Loucy (cell line): ENCODE results near the gene CALCA.
A peak's percentile ranks its signal among the peaks of the same experiment; 100 is the strongest.

Experiments
- H2AFZ ChIP-seq: fragments of 200-600 bp; sonication (generic); 2 replicates; pipeline ENCODE4 v1.6.0; 2016; ENCODE audit warnings: antibody characterized with exemption, mild to moderate bottlenecking, low read length, moderate library complexity
- H3F3A ChIP-seq: fragments of 200-600 bp; 2 replicates; pipeline ENCODE4 v1.6.0; 2016; ENCODE audit warnings: antibody characterized with exemption, low read depth, mild to moderate bottlenecking
- H3K27me3 ChIP-seq: fragments of 200-600 bp; sonication (generic); 2 replicates; pipeline ENCODE4 v1.6.1; 2014; ENCODE audit warnings: low read length, mild to moderate bottlenecking; ENCODE audit not compliant: insufficient read depth, poor library complexity, severe bottlenecking
- H3K36me3 ChIP-seq: fragments of 200-600 bp; sonication (generic); 2 replicates; pipeline ENCODE4 v1.6.1; 2016; ENCODE audit warnings: low read length; ENCODE audit not compliant: insufficient read depth
- H3K4me1 ChIP-seq: fragments of 200-600 bp; sonication (generic); 2 replicates; pipeline ENCODE4 v1.5.1; 2014; ENCODE audit warnings: low read length, mild to moderate bottlenecking; ENCODE audit not compliant: insufficient read depth, poor library complexity, severe bottlenecking
- H3K4me2 ChIP-seq: fragments of 200-600 bp; sonication (generic); 2 replicates; pipeline ENCODE4 v1.6.0; 2014; ENCODE audit warnings: antibody characterized with exemption, low read length, low read depth, mild to moderate bottlenecking; ENCODE audit not compliant: poor library complexity, severe bottlenecking
- H3K4me3 ChIP-seq: fragments of 200-600 bp; sonication (generic); 2 replicates; pipeline ENCODE4 v1.5.1; 2014; ENCODE audit warnings: low read length, mild to moderate bottlenecking, mixed read lengths; ENCODE audit not compliant: poor library complexity, severe bottlenecking
- H3K79me2 ChIP-seq: fragments of 200-600 bp; sonication (generic); 2 replicates; pipeline ENCODE4 v1.6.1; 2014; ENCODE audit warnings: low read length; ENCODE audit not compliant: insufficient read depth
- H3K9ac ChIP-seq: fragments of 200-600 bp; sonication (generic); 2 replicates; pipeline ENCODE4 v1.6.0; 2014; ENCODE audit warnings: mild to moderate bottlenecking, low read depth, low read length, moderate library complexity; ENCODE audit not compliant: poor library complexity, severe bottlenecking
- H3K9me2 ChIP-seq: fragments of 200-600 bp; sonication (generic); replicated peaks from 2 replicates; pipeline ENCODE4 v1.6.1; 2016; ENCODE audit warnings: low read depth, low read length, mixed read lengths
- H3K9me3 ChIP-seq: fragments of 200-600 bp; sonication (generic); 2 replicates; pipeline ENCODE4 v1.6.1; 2014; ENCODE audit warnings: mild to moderate bottlenecking, antibody characterized with exemption, low read length, low read depth; ENCODE audit not compliant: insufficient read depth
- H4K20me1 ChIP-seq: fragments of 200-600 bp; sonication (generic); 2 replicates; pipeline ENCODE4 v1.6.0; 2014; ENCODE audit warnings: antibody characterized with exemption, low read length, mild to moderate bottlenecking; ENCODE audit not compliant: insufficient read depth, poor library complexity, severe bottlenecking
- CTCF ChIP-seq: fragments of 200-600 bp; sonication (generic); conservative IDR thresholded peaks from 2 replicates; pipeline ENCODE4 v1.5.1; 2014; ENCODE audit warnings: mild to moderate bottlenecking, antibody characterized with exemption, low read length
- EZH2phosphoT487 ChIP-seq: fragments of 200-600 bp; IDR thresholded peaks from 2 replicates; pipeline ENCODE4 v1.6.1; 2018; ENCODE audit warnings: antibody characterized with exemption, mild to moderate bottlenecking, moderate library complexity, borderline replicate concordance

CALCA gene

GRCh38 chr11:14974515-14975251 is 2.5 kb upstream of the CALCA start:
- Histone ChIP-seq H3K79me2 (no peaks in the 10 kb centered on the region), H3K9ac (no peak overlapping the region), H4K20me1 (no peaks in the 10 kb centered on the region), H3F3A (no peaks in the 10 kb centered on the region), H3K4me3 (no peak overlapping the region), H3K36me3 (no peaks in the 10 kb centered on the region), H3K9me3 (no peaks in the 10 kb centered on the region), H3K4me1 (no peaks in the 10 kb centered on the region), H2AFZ (no peak overlapping the region), H3K4me2 (no peak overlapping the region), H3K9me2 (no peaks in the 10 kb centered on the region), H3K27me3 (no peaks in the 10 kb centered on the region)
- peak; percentile 59 for TF ChIP-seq CTCF
- no peak for TF ChIP-seq EZH2phosphoT487

- no peak for TF ChIP-seq EZH2phosphoT487
- TF ChIP-seq CTCF, result no peak
- H3K9me3 ChIP-seq, result no peaks in the 10 kb centered on the region
- no peak overlapping the region for H3K9ac ChIP-seq
- no peaks in the 10 kb centered on the region for H3K36me3 ChIP-seq
- H3K4me2 ChIP-seq, result no peak overlapping the region
- H3F3A ChIP-seq, result no peaks in the 10 kb centered on the region
- no peaks in the 10 kb centered on the region for H3K4me1 ChIP-seq
- H4K20me1 ChIP-seq, result no peaks in the 10 kb centered on the region
- H3K79me2 ChIP-seq, result no peaks in the 10 kb centered on the region
- H3K27me3 ChIP-seq, result no peaks in the 10 kb centered on the region
- H3K9me2 ChIP-seq, result no peaks in the 10 kb centered on the region
- no peak overlapping the region for H2AFZ ChIP-seq
- H3K4me3 ChIP-seq, result no peak overlapping the region
Measured at GRCh38 chr11:14973621-14974514, 1.7 kb upstream of the CALCA start.

- Histone ChIP-seq H3K9ac (no peak overlapping the region), H3K9me2 (no peaks in the 10 kb centered on the region), H3K27me3 (no peaks in the 10 kb centered on the region), H3K4me3 (no peak overlapping the region), H3K36me3 (no peaks in the 10 kb centered on the region), H3K4me1 (no peaks in the 10 kb centered on the region), H4K20me1 (no peaks in the 10 kb centered on the region), H3K79me2 (no peaks in the 10 kb centered on the region), H2AFZ (no peak overlapping the region), H3K9me3 (no peaks in the 10 kb centered on the region), H3K4me2 (no peak overlapping the region), H3F3A (no peaks in the 10 kb centered on the region)
- TF ChIP-seq EZH2phosphoT487 (no peak), CTCF (no peak)
Measured at GRCh38 chr11:14972581-14973495, 687 bp upstream of the CALCA start.
